ENCODE results near the gene BANP.
"Not testable (repeated sequence)": the region's sequence is repeated elsewhere in the genome, so short reads cannot be mapped to it uniquely, and the experiment has no call there.

Gene BANP

GRCh38 chr16:87966685-87967185 lies 15.5 kb downstream of the BANP start:
- DNase-seq (ENCODE audit: low read depth): peak; percentile 32

DNA sequence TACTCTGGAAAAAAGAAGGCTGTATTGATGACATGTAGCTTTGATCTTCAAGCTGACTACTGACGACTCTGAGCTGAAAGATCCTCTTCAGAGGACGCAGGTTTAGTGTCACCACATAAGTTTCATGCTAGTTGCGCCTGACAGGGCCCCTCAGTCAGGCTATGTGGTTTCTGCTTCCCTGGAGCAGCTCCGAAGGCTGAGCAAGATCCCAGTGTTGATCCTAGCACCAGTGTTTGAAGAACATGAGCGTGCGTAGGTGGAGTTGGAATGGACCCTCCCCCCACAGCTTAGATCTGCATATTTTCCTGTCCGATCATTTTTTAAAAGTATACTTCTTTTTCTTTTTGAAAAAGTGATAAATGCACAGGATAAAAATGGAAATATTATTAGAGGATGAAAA lies 17.3 kb downstream of the BANP start:
- peak; percentile 88 for DNase-seq (ENCODE audit: low read depth)

DNA sequence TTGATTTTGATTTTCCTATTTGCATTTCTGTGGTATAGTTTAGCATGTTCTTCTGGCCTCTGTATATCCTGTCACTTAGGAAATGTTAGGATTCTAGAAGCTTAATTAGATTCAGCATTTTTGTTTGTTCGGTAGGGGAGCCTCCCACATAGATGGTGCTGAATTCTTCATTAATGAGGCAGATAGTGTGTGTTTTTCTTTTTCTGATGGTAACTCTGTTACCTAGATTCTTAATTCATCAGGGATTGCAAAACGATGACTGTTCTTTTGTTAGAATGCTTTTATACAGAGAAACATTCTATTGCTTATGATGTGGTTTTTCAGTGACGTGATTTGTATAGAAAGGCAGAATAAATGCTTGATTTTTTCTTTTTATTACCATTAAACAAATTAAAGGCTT lies 19.0 kb downstream of the BANP start:
- DNase-seq (ENCODE audit: low read depth): peak; percentile 82

GRCh38 chr16:87971933-87972332 lies 20.7 kb downstream of the BANP start:
- DNase-seq (ENCODE audit: low read depth): no peak

GRCh38 chr16:87973717-87974116 lies 22.5 kb downstream of the BANP start:
- no peak for DNase-seq (ENCODE audit: low read depth)

DNA sequence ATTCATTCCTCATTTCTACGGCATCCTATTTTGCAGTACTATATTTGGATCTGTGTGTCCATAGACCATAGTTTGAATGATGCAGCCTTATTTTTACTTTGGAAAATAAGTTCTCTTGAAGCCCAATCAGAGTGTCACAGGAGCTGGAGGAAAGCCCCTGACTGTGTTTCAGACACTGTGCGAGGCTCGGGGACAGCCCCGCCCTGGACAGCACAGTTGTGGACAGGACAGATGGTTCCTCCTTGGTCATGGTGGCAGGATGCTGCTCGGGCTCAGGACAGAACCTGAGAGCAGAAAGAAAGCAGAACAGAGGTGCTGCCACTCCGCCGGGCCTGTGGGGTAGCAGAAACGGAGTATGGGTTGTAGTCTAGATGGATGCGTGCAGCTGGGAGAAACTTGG lies 22.9 kb downstream of the BANP start:
- no peak for DNase-seq (ENCODE audit: low read depth)

DNA sequence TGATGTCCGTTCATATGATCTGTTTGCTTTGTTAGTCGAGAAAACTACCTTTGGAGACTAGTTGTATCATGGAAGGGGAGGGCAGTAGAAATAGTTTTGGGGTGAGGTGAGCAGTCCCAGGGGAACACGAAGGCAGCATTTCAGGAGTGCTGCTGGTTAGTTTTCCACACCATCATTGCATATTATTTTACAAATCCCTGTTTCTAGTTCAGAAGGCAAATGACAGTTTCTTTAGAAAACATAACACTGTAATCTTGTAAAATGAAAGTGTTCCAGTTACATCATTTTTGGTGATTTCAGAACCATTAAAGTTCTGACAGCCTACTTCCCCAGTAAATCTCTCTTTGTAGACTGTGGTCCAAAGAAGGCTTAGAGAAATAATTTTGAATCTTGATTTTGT lies 25.4 kb downstream of the BANP start:
- DNase-seq (ENCODE audit: low read depth): peak; percentile 35

DNA sequence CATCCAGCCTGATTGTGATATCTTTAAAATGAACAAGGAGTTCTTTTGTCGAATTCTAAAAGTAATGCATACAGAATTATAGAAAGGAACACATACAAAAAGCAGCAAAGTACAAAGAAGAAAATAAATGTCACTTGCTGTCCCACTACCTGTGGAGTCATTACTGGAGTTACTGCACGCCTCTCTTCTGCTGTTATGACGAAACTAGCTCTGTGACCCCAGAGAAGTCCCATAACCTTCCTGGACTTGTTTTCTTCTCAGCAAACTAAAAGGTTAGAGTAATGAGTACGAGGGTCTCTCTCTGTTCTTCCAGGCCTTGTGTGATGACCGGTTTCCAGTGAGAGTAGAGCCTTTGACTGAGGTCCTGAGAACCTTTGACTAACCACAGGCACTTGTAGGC lies 26.9 kb downstream of the BANP start:
- DNase-seq (ENCODE audit: low read depth): no peak

GRCh38 chr16:87979352-87979751 lies 28.1 kb downstream of the BANP start:
- no peak for DNase-seq (ENCODE audit: low read depth)

DNA sequence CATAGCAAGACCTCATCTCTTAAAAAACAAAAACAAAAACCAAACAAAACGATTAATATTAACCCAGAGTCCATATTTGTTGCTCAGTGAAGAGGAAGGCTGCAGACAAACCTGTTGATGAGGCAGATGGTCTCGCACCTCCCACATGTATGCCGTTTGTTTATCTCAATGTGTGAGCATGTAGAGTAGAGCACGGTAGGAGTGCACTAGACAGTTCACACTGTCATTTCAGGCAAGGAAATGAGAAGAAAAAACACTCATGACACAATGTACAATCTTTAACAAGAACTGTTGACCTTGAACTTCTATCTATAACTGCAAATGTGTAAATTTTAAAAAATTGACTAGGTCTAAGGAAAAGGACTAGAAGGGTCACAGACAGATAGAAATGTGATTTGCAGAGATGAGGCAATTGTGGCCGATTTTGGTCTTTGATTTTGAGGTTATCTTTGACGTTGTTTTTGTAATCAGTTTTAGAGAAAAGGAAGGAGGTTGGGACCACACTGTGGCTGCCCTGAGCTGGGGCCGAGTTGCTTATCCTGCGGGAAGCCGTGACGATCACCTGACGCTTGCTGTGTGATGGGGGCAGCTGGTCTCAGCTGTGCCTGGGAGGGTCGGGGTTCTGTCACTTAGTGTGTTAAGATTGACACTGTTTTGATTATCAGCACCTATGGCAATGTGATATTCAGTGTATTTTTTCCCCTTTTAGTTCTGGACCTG lies 28.8 kb downstream of the BANP start:
- DNase-seq (ENCODE audit: low read depth): not testable (repeated sequence)

GRCh38 chr16:87981376-87981775 lies 30.1 kb downstream of the BANP start:
- not testable (repeated sequence) for DNase-seq (ENCODE audit: low read depth)

GRCh38 chr16:87982581-87983041 lies 31.4 kb downstream of the BANP start:
- no peak for DNase-seq (ENCODE audit: low read depth)

DNA sequence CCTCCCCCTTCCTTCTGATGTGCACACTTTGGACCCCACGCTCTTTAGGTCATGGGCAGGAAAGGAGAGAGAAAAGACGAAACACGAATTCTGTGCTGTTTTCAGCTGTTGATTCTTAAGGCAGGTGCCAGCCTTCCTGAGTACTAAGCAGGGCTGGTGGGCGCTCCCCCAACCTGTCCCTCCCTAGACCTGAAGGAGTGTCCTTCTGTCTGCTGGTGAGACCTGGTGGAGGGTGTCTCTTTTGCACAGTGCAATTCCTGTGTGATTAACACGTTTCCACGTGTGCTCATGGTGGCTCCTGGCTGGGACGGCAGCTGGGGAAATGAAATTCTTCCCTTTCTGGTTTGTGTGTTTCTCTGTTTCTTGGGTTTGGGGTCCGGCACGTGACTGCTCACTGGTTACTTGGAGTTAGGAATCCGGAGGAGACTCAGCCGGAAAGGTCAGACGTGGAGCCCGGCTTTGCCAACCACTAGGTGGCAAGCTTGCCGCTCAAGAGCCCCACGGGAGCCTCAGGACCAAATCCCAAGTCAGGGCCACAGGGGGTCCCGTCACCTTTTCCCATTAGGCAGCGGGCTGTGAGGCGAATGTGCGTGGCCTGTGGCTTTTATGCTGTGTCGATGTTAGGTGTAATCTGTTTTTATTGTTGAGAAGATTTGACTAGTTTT lies 32.0 kb downstream of the BANP start:
- not testable (repeated sequence) for DNase-seq (ENCODE audit: low read depth)

- DNase-seq (ENCODE audit: low read depth): peak; percentile 21
Measured at GRCh38 chr16:87983737-87984097, 32.5 kb downstream of the BANP start.

GRCh38 chr16:87984180-87984579 lies 32.9 kb downstream of the BANP start:
- DNase-seq (ENCODE audit: low read depth): not testable (repeated sequence)

DNA sequence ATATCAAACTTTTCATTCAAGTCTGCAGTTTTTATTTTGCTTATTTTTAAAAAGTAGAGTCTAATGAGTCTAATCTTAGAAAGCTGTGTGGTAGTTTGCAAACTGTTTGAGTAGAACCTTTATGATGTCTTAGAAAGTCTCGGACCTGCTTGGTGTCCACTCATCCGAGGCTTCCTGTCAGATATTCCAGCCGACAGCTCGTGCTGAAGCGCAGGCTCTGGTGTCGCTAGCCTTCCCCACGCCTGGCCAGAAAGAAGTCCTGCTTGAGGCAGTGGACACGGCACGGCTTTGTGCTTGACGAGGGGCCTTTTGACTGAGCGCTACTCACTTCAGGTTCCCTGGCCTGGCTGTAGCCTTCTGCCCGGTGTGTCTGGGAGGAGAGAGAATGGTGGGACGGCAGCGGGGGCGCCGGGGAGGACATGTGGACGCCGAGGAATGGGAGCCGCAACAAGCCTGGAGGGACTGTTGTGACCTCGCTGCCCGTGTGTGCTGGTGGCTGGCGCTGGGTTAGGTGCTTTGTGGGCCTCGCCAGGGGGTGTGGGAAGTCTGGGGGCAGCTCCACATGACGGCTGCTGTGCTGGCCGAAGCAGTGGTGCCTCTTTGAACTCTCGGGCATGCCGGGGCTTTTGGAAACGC lies 33.5 kb downstream of the BANP start:
- DNase-seq (ENCODE audit: low read depth): no peak

GRCh38 chr16:87985493-87985892 lies 34.3 kb downstream of the BANP start:
- not testable (repeated sequence) for DNase-seq (ENCODE audit: low read depth)

DNA sequence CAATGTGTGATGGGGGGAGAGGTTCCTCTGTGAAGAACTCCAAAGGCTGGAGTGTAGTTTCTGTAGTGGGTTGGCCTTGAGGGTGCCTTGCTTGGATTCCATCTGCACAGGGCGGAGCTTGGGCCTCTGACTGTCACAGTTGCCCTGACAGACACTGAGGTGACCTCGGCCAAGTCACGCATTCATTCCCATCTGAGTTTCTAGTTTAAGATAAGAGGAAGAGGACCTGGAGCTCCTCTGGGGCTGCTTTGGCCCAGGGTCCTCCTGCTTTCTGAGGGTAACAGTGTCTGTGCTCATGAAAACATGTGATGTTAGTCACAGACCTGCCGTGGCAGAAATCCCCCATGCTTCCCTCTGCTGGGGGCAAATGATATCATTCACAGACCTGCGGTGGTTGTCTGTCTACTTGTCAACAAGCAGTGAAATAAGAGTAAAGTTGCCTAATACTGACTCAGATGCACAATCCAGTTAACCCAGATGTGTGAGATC lies 35.2 kb downstream of the BANP start:
- peak; percentile 86 for DNase-seq (ENCODE audit: low read depth)

- not testable (repeated sequence) for DNase-seq (ENCODE audit: low read depth)
Measured at GRCh38 chr16:87988596-87988995, 37.4 kb downstream of the BANP start.

GRCh38 chr16:87990254-87990653 lies 39.0 kb downstream of the BANP start:
- not testable (repeated sequence) for DNase-seq (ENCODE audit: low read depth)

- DNase-seq (ENCODE audit: low read depth): not testable (repeated sequence)
Measured at GRCh38 chr16:87992142-87992541, 40.9 kb downstream of the BANP start.

DNA sequence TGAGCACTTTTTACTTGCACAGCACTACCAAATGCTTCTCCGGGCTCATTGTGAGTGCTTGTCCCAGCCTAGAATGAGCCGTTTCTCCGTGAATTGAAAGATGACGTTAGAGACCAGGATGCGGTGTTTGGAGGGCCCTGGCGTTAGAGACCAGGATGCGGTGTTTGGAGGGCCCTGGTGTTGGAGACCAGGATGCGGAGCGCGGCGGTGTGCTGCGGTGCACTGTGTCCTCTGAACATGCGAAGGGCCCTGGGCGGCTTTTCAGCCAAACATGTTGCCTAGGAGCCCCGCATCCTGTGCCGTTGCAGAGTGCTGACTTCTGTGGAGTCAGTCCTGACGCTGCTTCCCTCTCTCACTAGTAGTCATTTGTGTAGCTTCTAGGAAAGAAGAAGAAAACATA lies 42.7 kb downstream of the BANP start:
- no peak for DNase-seq (ENCODE audit: low read depth)

DNA sequence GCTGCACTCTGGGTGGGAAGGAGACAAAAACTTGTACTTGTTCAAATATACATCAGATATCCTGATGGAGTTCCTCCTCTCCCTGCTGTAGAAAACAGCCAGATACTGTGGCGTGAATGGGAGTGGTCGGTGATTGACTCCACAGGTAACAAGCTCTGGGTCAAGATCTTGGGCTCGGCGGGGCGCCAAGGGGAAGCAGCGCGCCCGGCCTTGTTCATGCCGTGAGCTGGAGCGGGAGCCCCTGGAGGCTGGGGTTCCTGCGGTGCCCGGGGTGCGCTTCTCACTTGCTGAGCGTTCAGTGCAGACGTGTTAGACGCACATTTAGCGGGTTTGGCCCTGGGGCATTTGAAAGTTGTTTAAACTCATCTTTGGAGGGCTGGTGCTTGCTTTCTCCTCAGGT lies 44.4 kb downstream of the BANP start:
- no peak for DNase-seq (ENCODE audit: low read depth)
